Fibroblast of pulmonary artery (primary cell): ENCODE measurements around the gene GALNT18.

Source experiments
- DNase-seq: peaks from one replicate; pipeline ENCODE4 v3.0.0-alpha.2; 2010; ENCODE audit warnings: low read depth
- H3K4me3 ChIP-seq: replicated peaks from 2 replicates; pipeline ENCODE4 v1.5.1; 2011; ENCODE audit warnings: low read depth, mild to moderate bottlenecking, control low read depth, low read length, moderate library complexity
- TF ChIP-seq, protein P1 (sequence below): IDR thresholded peaks from 2 replicates; pipeline ENCODE4 v1.5.1; 2011; ENCODE audit warnings: mild to moderate bottlenecking, control low read depth, low read length, inconsistent platforms; ENCODE audit errors: missing control alignments

Gene GALNT18

DNA sequence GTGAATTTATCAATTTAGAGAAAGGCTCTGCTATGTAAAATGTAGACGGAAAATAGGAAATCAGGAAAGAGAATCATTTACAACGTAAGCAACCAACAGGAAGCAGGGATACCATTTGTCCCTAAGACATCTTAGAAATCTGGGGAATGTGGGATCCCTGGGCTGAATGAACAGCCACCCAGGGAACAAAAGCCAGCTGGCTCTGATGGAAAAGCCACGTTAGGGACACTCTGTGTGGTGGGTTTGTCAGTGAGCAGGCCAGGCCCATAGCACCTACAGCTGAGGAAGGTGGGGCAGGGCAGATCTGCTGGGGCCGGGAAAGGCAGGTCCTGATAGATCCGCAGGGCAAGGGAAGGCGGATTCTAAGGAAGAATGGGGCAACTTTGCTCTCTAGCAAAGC lies 181.7 kb downstream of the GALNT18 start:
- TF ChIP-seq, protein P1, sequence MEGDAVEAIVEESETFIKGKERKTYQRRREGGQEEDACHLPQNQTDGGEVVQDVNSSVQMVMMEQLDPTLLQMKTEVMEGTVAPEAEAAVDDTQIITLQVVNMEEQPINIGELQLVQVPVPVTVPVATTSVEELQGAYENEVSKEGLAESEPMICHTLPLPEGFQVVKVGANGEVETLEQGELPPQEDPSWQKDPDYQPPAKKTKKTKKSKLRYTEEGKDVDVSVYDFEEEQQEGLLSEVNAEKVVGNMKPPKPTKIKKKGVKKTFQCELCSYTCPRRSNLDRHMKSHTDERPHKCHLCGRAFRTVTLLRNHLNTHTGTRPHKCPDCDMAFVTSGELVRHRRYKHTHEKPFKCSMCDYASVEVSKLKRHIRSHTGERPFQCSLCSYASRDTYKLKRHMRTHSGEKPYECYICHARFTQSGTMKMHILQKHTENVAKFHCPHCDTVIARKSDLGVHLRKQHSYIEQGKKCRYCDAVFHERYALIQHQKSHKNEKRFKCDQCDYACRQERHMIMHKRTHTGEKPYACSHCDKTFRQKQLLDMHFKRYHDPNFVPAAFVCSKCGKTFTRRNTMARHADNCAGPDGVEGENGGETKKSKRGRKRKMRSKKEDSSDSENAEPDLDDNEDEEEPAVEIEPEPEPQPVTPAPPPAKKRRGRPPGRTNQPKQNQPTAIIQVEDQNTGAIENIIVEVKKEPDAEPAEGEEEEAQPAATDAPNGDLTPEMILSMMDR: no peak
- H3K4me3 ChIP-seq: no peak overlapping the region
- DNase-seq: no peak

DNA sequence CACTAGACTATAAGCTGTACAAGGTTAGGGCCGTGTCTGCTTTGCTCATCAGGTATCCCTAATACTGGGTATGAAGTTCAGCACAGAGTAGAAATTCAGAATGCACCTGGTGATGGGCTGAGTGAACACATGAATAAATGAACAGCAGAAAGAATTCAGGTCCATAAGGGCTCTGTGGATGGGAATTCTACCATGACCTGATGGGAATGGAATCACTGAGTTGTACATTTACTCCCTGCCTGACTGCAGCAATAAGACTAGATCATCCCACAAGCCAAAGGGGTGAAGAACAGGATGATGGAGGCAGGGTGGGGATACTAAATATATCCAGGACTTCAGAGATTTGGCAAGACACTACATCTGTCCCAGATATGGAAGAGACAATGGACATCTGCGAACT lies 182.2 kb downstream of the GALNT18 start:
- TF ChIP-seq, protein P1: no peak
- H3K4me3 ChIP-seq: no peak overlapping the region

DNA sequence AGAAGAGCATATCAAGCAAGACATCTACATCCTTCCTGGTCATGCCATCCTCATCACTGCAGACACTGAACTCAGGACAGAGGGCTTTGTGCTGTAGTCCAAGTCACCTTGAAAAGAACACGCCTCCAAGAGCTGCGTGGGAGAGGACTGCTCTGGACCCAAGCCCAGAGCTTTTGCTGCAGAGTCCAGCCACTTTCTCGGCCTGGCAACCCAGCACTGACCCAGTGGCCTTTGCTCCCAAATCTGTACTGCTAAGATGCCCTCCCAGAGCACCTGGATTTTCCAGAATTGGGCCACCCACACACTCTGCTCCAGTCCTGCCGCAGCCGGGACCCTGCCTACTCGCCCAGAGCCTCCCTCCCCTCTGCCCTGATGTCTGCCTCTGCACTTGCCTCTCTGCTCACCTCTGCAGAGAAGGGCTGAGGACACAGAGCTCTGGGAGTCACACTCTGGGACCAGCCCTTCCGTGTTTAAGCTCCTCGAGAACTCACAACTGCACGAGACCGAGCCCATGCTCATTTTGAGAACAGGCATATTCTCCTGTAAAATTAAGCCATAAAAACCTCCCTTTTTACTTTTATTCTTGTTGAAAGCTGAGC lies 185.0 kb downstream of the GALNT18 start:
- TF ChIP-seq, protein P1: no peak
- no peak for DNase-seq
- H3K4me3 ChIP-seq: no peak overlapping the region

More for the DNA sequence above, 182.2 kb downstream of the GALNT18 start:
- no peak for DNase-seq

DNA sequence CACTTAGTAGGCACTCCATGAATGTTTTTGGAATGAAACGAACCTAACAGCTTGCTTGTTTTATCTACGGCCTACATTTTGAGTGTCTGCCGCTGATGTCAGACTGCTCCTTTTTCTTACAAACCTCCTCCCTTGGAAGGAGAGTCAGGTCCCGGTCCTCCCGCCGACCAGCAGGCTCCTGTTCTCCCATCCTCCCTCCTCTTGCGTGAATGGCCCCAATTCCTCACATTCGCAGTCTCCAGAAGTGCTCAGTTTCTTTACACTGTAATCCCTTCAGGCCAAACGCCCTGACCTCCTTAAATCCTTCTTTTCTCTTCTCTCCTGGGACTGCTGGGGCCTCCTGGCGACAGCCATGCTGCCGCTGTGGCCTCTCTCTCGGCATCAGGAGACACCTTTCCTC lies 186.2 kb downstream of the GALNT18 start:
- DNase-seq: no peak
- no peak overlapping the region for H3K4me3 ChIP-seq
- TF ChIP-seq, protein P1: no peak

DNA sequence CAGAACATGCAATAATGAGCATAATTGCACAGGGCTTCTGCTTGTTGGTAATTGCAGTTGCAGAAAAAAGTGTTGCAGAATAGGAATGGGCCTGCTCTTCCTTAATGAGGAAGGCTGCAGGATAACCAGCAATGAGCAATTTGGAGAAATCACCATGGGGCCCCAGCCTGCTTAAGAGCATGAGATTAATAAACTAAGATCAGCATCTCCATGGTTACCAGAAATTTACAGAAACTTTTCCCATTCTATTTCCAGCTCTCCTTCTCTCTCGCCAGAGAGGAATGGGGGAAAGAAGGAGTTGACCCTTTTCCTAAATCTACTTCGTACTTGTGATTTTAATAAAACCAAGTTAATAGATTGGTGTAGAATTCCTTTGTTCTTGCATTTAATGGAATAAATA lies 187.8 kb downstream of the GALNT18 start:
- TF ChIP-seq, protein P1: no peak
- DNase-seq: no peak
- no peak overlapping the region for H3K4me3 ChIP-seq

DNA sequence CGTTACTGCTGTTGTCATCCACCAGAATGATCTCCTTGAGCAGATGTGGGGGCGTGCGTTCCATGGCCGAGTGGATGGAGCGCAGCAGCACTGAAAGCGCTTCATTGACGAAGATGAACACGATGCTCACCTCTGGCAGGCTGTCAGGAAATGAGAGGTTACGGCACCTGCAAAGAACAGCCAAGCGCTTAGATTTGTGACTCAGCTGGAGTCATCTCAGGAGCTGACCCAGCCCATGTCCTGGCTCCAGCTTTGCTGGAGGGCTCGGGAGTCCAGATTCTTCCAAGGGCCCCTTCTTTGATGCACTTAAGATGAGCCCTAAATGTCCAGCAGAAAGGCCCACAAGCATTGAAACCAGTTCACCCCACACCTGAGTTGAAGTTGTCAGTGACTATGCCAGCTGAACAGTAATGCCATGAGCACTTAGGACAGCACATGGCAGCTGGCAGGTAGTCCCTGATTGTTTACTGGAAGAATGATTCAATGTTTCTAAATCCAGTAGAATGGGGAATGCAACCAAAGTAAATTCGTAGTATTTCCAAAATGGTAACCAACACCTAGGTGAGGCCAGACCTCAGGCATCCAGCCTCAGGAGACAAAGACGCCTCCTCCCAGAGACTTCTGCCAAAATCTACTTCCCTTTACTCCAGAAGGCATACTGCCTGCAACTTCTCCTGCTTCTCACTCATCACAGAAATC lies 189.0 kb downstream of the GALNT18 start:
- H3K4me3 ChIP-seq: no peak overlapping the region
- TF ChIP-seq, protein P1: no peak
- DNase-seq: no peak

DNA sequence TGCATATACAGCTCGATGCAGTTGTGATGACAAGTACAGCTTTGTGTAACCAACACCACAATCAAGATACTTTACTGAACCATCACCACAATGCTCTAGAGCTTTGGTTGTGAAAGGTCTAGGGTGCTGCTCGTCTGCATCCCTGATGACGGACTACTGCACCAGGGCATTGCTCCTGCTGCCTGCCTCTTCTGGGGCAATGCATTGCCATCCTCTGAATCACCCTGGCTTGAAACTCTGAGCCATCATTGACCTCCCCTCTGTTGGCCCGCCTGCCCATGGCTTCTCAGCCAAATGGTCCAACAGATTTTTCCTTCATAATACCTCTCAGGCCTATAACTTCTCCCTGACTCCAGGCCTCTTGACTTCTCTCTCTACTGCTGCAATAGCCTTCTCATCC lies 191.4 kb downstream of the GALNT18 start:
- no peak for DNase-seq
- H3K4me3 ChIP-seq: no peak overlapping the region
- TF ChIP-seq, protein P1: no peak
